ENCODE results near the gene AAMP.
"Not testable (repeated sequence)": the region's sequence is repeated elsewhere in the genome, so short reads cannot be mapped to it uniquely, and the experiment has no call there.

Gene AAMP

DNA sequence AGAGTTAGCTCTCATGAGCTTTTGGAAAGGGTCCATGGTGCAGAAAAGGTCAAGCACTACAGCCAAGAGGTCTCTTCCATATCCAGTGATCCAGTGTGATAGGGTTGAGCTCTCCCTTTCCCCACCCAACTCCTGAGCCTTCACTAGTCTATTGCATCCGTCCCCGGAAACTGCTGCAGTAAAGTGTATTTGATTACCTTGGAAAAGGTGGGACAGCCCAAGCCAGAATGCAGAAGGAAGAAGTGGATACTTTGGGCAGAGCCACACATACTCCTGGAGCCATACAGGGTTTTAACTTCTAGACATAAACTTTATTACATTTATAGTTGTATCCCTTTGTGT lies 3.9 kb upstream of the AAMP start:
- no peak for DNase-seq

DNA sequence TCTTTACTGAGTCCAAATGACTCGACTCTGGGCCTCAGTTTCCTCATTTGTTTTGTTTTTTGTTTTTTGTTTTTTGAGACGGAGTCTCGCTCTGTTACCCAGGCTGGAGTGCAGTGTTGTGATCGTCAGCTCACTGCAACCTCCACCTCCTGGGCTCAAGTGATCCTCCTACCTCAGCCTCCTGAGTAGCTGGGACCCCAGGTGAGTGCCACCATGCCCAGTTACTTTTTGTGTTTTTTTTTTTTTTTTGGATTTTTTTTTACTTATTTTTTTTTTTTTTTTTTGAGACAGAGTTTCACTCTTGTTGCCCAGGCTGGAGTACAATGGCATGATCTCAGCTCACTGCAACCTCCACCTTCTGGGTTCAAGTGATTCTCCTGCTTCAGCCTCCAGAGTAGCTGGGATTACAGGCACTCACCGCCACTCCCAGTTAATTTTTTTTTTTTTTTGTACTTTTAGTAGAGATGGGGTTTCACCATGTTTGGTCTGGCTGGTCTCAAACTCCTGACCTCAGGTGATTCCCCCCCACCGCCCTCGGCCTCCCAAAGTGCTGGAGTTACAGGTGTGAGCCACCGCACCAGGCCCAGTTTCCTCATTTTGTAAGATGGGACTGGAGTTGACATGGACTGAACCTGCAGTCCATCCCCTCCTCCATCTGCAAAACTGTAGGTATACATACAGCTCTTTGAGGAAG lies 3.4 kb upstream of the AAMP start:
- DNase-seq: not testable (repeated sequence)

DNA sequence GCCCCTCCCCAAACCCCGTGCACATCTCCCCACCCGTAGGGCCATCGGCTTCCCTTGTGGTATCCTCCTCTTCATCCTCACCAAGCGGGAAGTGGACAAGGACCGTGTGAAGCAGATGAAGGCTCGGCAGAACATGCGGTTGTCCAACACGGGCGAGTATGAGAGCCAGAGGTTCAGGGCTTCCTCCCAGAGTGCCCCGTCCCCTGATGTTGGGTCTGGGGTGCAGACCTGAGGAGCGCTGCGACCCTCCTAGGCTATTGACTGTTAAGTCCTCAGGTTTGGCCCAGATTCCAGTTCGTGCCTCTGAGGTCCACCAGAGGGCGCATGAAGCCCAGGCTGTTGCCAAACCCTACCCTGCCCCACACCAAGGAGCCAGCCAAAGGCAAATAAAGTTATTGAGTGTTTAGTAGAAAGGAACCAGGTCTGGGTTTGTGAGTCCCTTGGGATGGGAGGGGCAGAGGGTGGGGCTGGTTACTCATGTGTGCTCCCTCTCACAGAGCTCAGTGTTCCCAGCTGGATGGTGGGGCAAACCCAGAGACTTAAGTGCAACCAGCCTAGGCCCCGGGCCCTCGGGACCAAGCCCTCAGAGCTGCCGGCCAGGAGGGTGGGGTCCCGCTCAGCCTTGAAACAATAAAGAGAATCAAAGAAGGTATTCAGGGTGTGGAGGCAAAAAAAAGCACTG lies 2.7 kb upstream of the AAMP start:
- DNase-seq: peak; percentile 72

DNA sequence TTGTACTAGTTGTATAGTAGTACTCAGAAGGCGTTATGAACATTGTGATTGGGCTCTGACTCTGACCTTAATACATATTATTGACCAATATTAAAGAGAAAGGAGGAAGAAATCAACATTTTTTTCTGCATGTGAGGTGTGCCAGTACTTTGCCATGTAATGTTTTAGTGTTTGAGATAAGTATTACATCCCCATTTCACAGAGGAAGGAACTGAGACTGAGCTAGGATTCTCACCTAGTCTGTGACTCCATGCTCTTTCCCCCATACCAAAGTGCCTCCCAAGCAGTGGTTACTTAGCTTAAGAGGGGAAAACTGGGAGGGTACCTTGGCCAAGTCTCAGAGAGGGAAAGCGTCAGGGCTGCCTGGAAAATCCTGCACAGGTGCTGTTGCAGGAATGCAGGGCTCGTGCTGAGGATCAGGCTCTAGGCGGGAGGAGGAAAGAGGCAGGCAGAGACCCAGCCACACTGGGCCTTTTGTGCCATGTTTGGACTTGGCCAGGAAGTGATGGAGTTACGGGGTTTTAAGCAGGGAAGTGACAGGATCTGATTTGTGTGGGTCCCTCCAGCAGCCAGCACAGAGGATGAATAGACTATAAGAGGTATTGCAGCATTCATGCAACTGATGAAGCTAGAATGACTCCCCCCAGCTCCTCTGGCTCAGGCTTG lies 2.1 kb upstream of the AAMP start:
- no peak for DNase-seq

DNA sequence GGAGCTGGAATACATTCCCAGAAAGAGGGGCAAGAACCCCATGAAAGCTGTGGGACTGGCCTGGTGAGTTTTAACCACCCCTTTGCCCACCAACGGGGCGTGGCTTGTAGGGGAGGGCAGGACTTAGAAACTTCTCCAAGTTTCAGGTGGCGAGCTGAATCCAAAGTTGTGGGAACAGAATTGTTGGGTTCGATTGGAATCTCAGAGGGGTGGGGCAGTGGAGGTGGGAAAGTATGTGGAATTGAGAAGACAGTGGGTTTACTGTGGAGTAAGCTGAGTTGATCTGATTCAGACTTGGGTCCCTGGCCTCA lies 1.5 kb upstream of the AAMP start:
- no peak for DNase-seq

DNA sequence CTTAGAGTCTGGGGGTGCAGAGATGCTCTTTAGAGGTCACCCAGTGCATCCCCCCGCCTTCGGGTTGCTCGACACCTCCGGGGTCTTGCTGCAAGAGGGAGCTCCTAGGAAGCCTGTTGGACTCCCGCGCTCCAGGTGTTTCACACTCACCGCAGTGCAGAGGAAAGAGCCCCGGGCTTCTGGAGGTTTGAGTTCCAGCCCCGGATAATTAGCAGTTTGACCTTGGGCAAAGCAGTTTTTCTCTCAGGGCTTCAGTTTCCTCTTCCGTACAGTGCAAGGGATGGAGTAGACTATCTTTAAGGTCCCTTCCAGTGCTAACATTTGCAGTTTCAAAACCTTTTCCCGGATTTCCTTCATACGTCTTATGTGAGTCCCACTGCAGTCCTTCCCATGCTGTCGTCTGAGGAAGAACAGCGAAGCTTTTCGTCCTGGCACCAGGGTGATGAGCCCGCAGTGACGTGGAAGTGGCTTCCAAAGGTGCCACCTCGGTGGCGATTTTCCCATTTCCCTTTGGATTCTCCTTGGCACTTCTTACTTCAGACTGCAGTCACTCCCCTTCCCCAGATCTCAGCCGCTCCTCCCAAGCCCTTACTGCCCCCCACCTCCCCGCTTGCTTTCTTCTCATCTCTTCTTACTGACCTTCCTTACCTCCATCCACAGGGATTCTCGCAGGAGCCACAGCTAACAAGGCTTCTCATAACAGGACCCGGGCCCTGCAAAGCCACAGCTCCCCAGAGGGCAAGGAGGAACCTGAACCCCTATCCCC lies 967 bp upstream of the AAMP start:
- no peak for DNase-seq

DNA sequence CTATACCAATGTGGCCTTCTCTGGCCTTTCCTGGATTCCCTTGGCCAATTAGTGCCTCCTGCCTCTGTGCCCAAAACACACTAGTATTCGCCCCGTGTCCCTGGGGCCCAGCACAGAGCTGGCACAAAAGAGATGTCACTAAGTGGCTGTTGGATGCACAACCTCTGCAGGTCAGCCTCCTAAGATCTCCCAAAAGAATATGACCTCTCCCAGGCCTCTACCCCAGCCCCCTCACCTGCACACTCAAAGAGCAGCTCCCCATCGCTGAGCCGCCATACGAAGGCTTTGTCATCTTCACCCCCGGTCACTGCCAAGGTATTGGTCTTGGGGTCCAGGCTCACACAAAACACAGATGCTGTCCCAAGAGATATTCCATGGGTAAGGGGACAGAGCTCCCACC lies 2.7 kb downstream of the AAMP start:
- DNase-seq: no peak

DNA sequence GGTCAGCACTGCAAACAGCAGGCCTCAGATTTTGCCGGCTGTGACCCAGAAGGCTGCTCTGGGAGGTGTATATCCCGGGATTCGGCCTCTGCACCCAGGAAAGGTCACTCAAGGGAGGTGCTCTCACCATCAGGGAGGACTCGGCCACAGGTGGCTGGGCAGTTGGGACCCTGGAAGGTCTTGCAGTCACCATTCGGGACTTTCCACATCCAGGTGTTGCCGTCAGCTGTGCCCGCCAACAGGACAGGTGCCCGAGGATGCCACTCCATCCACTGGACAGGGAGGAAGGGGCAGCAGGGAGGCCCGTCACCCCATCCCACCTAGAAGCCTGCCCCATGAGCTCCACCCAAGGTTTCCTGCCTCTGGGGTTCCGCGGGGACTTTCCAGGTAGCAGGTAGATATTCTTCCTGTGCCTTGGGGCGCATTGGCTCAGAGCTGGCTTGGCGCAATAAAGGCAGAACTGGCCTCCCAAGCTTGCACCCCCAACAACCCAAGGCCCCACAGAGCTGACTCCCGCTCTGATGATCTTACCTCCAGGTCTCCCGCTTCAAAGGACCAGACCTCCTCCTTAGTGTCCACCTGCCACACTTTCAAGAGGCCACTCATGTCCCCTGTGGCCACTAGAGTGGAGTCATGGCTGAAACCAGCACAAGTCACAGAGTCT lies 3.5 kb downstream of the AAMP start:
- no peak for DNase-seq

DNA sequence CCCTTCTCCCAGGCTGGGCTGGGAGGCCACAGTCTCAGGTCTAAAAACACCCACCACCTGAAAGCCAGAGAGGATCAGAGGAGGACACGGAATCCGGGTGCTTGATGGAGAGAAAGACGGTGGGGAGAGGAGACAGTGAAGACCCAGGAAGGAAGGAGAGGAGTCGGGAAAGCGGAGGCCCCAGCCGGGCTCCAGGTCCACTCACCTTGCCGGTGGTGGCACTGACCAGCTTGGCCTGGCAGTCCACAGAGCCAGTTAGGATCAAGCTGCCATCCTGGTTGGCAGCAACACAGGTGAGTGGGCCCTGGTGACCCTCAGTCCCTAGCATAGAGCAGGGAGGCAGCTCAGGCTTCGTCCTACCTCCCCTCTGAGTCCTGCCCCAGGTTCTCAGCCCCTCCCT lies 4.3 kb downstream of the AAMP start:
- DNase-seq: no peak

DNA sequence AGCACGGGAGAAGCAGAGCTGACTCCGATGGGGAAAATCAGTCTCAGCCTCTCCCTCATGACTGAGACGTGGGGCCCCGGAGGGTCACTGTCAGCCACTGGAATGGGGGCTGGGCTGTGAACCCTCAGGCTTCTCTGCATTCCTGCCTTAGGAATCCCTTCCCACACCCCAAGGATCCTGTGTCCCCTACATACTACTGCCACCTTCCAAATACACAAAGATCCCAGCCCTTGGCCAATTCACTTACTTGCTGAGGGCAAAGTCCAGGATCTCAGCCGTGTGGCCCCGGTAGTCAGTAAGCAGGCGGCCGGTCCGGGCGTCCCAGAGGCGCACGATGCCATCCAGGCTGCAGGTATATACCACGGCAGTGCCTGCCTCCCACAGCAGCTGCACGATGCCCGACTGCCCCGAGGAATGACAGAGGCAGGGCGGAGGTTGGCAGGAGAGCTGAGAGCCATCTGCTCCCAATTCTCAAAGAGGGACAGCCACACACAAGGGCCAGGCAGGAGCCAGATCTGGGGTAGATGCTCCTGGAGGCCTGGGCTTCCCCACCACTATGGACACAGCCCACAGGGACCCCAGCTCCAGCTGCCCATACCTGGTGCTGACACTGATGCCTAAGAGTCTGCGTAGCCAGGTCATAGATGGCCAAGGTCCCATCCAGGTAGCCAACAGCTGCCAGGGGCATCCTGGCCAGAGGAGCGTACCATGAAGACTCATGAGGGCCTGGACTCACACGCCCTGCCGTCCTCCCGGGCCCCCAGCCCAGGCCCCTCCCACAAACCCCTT lies 5.0 kb downstream of the AAMP start:
- no peak for DNase-seq

DNA sequence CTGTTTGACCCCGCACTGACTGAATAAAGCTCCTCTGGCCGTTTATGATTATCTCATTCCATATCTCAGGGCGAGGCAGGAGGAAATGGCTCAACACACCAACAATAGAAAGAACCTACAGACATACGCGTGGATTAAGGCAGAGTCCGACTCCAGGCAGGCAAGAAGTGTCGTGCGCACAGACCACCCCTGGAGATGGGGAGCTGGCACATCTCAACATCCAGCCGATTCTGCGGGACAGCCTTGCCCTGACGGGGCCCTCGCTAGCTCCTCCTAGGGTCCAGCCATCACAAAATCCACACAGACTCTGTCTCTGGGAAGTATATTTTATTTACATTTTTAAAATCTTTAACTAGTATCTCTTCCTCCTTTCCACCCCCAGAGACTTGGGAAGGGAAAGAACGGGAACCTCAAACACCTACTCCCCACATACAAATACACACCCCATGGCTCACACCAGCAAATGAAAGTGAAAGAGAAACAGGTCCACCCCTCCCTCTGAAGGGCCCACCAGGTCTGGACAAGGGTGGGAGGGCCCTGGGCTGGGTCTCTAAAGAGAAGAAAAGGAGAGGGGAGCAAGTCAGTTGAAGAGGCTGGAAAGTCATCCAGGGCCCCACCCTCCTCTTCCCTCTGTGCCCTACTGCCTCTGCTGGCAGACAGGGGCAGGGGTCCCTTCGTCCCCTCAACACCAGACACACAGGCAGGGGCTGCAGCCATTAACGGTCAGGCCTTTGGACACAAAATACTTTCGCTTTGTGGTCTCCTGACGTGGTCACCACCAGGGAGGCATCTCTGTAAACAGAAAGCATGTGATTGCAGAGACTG lies 5.9 kb downstream of the AAMP start:
- no peak for DNase-seq

DNA sequence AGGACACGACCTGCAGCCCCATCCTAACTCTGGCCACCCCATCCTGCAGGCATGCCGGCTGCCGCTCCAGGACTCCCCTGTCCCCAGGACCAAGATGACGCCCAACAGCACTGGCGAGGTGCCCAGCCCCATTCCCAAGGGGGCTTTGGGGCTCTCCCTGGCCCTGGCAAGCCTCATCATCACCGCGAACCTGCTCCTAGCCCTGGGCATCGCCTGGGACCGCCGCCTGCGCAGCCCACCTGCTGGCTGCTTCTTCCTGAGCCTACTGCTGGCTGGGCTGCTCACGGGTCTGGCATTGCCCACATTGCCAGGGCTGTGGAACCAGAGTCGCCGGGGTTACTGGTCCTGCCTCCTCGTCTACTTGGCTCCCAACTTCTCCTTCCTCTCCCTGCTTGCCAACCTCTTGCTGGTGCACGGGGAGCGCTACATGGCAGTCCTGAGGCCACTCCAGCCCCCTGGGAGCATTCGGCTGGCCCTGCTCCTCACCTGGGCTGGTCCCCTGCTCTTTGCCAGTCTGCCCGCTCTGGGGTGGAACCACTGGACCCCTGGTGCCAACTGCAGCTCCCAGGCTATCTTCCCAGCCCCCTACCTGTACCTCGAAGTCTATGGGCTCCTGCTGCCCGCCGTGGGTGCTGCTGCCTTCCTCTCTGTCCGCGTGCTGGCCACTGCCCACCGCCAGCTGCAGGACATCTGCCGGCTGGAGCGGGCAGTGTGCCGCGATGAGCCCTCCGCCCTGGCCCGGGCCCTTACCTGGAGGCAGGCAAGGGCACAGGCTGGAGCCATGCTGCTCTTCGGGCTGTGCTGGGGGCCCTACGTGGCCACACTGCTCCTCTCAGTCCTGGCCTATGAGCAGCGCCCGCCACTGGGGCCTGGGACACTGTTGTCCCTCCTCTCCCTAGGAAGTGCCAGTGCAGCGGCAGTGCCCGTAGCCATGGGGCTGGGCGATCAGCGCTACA lies 7.0 kb downstream of the AAMP start:
- DNase-seq: no peak

DNA sequence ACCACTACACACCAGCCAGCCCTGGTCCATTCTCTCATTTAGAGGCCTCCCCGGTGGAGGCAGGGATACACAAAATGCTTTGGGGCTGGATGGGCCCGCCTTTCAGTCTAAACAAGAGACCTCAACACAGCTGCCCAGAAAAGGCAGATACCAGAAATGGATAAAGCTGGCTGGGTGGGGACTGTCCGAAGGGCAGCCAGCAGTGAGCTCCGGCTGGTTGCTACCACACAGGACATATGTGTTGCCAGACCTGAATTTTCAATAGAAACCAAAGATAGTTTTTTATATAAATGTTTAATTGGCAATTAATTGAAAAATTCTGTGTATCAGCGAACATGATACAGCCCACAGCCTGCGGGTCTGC lies 7.7 kb downstream of the AAMP start:
- DNase-seq: no peak

DNA sequence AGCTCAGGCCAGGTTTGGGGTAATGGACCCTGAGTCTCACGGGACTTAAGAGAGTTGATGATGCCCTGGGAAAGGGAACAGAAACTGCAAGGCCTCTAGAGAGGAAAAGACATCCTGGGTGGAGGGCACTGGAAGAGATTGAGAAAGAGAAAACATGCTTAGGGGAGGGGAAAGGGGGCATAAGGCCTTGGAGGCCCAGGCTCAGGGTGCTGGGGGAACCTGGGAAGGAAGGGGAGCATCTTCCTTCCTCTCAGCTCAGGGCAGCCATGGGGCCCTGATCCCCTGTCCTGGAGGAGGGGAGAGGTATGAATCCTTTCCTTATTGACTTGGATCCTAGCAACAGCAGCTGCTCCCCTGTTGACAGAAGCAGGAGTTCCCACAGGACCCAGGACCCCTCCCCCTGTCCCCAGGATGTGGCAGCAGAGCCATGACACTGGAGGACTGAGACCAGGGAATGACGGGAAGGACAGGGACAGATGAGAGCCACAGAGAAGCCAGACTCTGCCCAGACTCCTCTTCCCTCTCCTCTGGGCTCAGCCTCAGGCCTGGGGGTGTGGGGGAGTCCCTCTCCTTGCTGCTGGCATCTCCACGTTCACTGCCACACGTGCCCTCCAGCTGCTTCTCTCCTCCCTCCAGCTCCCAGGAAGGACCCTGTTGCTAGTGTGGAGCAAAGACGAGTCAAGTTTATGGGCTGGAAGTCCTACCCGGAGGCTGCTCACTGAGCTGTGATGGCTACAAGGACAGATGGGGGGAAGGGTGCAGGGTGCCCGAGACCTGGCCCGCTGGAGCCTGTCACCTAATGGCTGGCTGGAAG lies 8.3 kb downstream of the AAMP start:
- no peak for DNase-seq

DNA sequence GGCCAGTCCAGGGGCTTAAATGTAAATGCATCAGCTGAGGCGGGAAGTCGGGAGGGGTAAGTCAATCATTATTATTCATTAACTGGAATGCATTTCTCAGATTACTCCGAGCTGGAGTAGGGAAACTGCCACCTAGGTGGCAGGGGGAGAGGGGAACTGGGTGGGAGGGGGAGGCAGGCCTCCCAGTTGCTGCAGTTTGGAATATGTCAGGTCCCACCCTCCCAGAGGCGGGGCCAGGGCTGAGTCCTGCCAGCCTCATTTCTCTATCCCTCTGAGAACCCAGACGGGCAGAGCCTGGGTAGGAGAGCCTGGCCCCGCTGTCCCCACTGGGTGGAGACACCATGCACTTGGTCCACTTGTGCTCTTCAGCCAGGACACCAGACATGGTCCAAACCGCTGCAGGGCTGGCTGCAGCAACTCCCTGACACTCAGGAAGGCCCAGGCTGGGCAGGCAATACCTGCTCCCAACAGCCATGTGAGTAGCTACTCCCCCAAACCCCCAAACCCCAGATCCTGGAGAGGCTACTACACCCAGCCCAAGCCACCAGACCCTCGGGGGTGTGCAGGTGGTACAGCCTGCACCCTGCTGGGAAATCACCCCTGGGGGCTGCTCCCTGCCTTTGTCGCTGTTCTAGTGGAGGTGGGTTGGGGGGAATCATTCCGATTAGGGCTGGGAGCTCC lies 9.1 kb downstream of the AAMP start, which contains the start of gene GPBAR1:
GPBAR1 (plus strand) TSS at position 274 of the 681 bp plus-strand sequence. CDS start 1,710 bp downstream, outside the sequence.
- no peak for DNase-seq

DNA sequence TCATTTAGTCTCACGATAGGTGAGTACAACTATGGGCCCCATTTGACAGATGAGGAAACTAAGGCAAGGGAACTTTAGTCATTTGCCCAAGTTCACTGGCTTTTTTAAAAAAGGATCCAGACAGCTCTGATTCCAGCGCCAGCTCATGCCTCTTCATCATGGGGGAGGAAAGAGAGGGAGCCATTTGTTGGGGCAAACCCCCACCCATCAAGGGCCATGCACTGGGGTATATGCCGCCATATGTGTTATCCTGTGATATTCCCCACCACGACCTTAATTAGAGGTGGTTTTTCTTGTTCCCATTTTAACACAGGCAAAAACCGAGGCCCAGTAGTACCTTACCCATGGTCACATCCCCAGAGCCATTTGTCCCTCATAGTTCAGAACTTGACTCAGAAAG lies 9.8 kb downstream of the AAMP start:
- DNase-seq: no peak

DNA sequence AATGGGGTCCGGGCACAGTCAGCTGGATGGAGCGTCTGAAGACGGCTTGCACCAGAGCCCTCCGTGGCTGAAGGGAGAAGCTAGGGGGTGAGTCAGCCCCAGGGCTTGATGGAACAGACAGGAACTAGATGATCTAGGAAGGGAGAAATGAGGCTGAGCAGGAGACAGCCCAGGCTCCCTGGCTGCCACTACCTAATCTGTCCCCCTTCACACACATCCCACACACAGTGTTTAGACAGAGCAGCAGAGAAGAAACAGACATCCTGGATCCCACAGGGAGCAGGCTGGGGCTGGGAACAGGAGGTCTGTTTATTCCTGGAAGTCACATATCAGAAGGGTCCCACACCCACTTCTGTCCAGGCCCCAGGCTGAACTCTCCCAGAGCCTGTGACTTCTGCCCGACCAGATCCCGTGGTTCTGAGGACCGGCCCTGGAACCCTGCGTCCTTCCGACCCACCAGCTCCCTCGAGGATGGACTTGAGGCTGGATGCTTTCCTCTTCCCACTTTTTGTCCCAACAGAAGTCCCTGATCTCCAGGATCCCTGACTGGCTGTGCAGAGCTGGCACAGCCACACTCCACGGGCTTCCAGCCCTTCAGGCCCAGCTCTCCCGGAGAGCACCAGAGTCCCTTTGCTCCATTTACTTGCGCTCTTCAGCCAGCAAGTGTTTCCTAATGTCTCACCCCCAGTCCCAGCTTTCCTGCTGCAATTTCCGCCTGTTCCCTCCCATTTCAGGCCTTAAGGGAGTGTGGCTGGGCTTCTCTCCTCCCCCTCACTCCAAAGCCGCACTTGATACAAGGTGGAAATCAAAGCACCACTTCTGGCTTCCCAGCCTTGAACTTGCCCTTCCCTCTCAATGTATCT lies 10.6 kb downstream of the AAMP start:
- DNase-seq: peak; percentile 19

Data from kidney glomerular epithelial cell (primary cell).